Peyer's patch (tissue), 4 donors: ENCODE measurements around the gene SLC1A3.

Experiments
- CTCF ChIP-seq, 6 experiments: fragments of 450-650 bp in 4 of 6; fragments of 200-600 bp in 2 of 6; sonication (generic) in 1 of 6; IDR thresholded peaks; one replicate each; pipeline ENCODE4 v1.5.1; 2017 to 2019; ENCODE audit warnings: antibody characterized with exemption in 6 of 6, mild to moderate bottlenecking in 3 of 6, moderate library complexity in 1 of 6
- POLR2A ChIP-seq, 2 donors: fragments of 450-650 bp; IDR thresholded peaks; one replicate each; pipeline ENCODE4 v1.5.1; 2017; ENCODE audit warnings: antibody characterized with exemption in 2 of 2, mild to moderate bottlenecking in 2 of 2, moderate library complexity in 2 of 2

DNA sequence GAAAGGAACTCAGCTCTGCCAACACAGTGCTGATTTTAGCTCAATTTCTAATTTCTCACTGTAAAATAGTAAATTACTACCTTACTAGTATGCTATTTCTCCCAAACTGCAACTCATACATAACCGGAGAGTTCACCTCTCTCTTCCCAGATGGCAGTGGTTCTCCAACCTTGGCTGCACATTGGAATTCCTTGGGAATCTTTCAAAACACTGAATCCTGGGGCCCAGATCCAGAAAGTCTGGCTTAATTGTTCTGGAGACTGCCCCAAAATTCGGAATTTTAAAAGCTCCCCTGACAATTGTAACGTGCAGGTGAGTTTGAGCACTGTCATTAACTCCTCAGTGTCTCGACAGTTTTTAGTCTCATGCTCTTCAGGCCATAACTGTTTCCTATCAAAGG, 100.3 kb downstream of the SLC1A3 start:
- no peak for TF ChIP-seq CTCF (IDR thresholded peaks at IDR 0.05)
- TF ChIP-seq POLR2A (IDR thresholded peaks at IDR 0.05) = no peak
